Measurements from ENCODE around the gene FBXO31.

- TF ChIP-seq POLR2A (IDR thresholded peaks at IDR 0.05; ENCODE audit: low read depth, low read length) (no peak), POLR2AphosphoS5 (IDR thresholded peaks at IDR 0.05; ENCODE audit: low read depth, low read length) (no peak)
Observed at GRCh38 chr16:87306516-87306915, 77.1 kb downstream of the FBXO31 start.

All from GM12892 (cell line).